ENCODE data around the gene PRPF19.

PRPF19 gene

DNA sequence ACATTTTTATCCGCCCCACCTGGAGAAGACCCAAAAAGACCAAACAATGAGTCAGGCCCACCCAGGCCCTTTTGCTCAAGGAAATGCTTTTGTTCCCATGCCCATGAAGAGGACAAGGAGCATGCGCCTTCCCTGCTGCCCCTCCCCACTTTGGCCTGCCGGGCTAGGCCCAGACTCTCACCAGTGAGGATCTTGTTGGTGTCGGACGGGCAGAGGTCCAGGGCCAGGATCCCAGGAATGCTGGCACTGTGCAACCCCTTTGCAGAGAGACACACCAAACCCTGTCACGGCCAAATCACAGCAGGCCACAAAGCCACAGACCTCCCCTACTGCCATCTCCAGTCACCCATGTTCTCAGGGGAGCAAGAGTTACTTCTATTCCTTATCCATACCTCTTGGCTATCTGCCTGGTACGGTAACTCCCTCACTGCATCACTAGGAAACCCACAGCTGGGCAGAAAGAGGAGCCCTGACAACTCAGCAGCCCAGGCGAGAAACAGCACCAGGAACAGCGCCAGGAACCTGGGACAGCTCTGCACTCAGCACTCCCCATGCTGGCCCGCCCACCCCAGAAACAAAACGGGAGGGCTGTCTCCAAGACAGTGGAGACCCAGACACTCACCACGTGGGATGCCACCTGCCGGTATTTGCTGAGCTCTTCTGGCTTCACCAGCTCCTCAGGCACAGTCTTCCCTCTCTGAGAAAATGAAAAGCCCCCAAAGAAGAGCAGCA, 5.5 kb downstream of the PRPF19 start:
- DNase-seq = no peak

DNA sequence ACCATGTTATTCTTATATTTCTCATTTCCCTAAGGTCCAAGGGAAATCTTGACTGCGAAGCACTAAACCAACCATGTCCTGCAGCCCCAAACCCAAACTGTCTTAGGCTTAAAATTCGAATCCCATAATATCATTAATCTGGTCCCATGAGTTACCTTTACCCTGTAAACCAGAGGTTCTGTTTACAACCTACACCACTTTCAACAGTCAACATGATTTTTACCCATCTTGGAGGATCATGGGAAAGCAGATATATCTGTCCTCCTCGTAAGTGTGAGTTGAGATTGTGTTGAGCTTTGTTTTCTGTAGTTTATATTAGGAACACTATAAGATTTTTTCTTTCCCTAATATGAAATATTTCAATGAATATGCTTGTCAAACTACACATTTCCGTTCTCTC, 6.4 kb downstream of the PRPF19 start:
- no peak for DNase-seq

- DNase-seq = no peak
Observed at GRCh38 chr11:60899046-60899936, 7.1 kb downstream of the PRPF19 start.

DNA sequence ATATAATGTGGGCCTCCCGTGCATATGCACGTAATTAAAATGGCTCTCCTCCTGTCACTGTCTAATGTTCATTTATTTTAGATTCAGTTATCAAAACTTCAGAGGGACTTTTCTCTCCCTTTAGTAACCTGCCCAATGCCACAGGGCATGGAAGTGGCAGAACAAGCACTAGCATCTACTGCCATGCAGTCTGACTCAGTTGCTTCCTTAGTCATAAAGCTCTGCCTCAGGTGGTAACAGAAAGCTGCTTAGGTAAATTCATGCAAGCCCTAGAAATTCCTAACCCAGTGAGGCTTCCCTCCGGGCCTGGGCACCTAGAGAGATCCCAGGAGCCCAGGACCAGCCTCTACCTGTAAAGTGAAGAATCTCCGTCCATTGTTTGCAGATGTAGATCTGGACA, 8.9 kb downstream of the PRPF19 start:
- DNase-seq = no peak

DNA sequence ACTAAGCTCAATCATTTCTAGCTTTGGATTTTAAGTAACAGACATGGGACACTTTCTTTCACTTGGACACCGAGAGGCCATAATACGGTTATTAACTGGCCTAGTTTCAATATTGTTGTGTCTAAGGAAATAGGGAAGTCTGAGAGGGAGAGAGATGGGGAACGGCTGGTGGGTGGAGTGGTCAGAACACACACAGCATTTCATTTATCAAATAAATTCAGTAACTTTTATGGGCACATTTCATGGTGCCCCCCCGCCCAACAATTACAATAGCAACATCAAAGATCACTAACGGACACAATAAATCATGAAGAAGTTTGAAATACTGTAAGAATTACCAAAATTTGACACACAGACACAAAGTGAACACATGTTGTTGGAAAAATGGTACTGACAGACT, 10.7 kb downstream of the PRPF19 start:
- DNase-seq = no peak

GRCh38 chr11:60891103-60891741, 15.2 kb downstream of the PRPF19 start:
- DNase-seq = no peak

- no peak for DNase-seq
Observed at GRCh38 chr11:60890696-60891095, 15.7 kb downstream of the PRPF19 start.

- DNase-seq = no peak
Observed at GRCh38 chr11:60889869-60890311, 16.5 kb downstream of the PRPF19 start.

DNA sequence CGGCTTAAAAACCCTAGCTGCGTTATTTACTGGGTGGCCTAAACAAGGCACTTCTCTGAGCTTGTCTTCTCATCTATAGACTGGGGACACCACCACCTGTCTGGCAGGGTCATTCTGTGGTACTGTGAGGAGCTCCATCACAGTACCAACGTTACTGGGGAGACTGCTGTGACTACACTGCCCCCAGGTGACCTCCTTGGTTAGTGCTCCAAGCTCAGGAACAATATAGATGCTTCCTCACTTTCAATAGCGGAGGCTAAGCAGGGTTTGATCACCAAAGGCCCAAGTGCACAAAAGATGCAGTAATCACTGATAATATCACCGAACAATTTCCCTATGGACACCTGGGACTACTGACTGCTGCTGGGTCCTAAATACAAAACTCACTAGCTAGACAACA, 18.8 kb downstream of the PRPF19 start:
- DNase-seq = no peak

DNA sequence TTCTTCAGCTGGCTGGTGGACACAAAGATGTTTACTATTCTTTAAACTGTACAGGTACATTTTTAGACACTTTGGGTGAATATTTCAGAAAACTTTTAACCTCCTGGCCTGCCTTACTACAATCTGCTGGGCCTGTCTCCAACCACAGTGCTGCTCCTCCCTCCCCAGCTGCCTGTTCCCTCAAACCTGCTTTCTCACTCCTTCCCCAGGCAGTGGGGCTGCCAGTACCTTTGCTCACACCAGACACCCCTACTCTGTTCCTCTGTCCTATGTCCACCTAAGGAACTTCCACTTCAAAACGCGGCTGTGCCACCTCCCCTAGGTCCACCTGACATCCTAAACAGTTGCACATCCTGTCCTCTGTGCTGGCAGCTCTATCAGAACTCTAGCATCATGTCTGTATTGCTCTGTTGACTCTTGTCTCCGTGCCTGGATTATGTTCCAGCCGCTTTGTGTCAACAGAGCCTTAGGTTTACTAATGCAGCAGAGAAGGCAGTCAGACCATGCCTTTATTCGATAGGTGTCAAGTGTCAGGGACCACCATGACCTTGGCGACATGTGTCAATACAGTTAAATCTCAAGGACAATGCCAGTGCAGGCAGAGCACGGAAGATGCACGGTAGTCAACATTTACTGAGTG, 25.6 kb downstream of the PRPF19 start:
- no peak for DNase-seq

DNA sequence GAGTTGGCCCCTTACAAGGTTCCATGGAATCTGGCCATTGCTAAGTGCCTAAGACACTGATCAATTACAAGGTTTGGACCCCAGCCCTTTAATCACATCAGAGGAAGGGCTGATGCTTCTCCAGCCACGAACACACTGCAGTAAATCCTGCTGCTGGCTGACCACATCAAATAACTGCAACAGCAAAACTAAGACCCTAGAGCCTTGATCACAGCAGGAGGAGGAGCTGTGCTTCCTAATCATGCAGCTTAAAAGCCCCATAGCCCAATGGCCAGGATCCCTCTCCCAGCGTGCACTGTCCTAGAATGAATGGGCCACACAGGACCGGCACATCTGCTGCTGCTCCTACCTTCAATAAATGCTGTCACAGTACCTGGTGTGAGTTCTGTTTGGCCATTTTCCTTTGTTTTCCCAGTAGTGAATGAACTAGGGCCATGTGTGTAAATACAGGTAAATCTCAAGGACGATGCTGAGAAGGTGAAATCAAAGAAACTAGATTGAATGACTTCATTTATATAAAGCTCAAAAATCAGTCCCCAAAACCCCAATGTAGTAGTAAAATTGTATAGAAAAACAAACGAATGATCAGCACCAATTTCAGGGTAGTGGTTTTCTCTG, 26.3 kb downstream of the PRPF19 start:
- no peak for DNase-seq

- DNase-seq = no peak
Observed at GRCh38 chr11:60879104-60879503, 27.3 kb downstream of the PRPF19 start.

GRCh38 chr11:60878245-60879101, 27.9 kb downstream of the PRPF19 start:
- no peak for DNase-seq

DNA sequence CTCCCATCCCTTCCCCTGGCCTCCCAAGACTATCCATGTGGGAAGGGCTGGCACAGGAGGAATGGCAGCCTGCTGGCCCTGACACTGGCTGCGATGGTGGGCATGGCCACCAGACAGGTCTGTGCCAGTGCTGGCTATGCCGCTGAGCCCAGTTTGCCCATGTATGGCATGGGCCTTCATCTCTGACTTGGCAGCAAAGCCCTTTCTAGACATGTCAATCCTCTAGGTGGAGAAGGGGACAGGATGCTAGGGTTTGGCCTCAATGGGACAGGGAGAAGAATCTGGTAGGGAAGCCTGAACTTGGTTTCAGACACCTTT, 30.3 kb downstream of the PRPF19 start:
- DNase-seq = no peak

GRCh38 chr11:60875366-60876167, 30.8 kb downstream of the PRPF19 start:
- DNase-seq = no peak

DNA sequence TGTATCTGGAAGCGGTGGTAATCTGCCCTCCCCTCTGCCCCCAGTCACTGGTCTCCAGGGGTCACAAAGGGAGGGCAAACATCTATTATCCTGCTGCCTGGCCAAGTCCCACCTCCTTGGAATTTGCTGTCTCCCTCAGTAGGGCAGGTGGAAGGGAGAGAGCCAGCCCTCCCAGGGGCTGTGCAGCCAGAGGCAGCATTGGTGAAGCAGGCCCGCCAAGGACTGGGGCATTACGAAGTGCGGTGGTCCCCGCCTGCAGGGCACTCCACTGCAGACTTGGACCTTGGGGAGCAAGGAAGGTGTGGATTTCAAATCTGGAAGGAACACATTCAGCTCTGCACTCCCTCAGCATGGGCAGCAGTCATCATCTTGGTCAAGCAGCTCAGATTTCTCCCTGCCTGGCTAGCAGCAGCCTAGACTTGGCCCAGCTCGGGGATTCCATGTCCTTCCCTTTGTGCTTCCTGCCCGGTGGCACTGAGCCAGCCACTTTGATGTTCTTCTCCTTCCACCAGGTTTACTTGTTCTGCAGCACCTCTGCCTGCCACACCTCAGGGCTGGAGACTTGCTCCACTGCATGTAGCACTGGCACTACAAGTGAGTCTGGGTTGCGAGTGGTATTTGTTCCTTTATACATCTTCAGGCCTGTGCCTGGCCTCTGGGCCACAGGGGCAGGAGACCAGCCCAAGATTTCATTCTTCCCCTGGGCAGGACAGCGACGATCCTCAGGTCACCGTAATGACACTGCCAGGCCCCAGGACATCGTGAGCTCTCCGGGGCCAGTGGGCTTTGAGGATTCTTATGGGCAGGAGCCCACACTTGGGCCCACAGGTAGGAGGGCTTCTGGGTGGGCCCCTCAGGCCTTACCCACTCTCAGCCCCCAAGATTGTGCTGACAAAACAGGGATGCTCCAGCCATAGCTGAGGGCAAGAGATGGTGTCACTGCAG, 31.7 kb downstream of the PRPF19 start:
- DNase-seq = no peak

- DNase-seq = no peak
Observed at GRCh38 chr11:60873533-60873932, 32.9 kb downstream of the PRPF19 start.

GRCh38 chr11:60872961-60873524, 33.3 kb downstream of the PRPF19 start:
- DNase-seq = no peak
